SJCRH30 (cell line): Measurements from ENCODE around the gene ZNF469. TPM values are rescaled to one million over a fixed set of nuclear protein-coding genes. Genes with fewer than 3 reads are reported as not detected.

Source experiments
- total RNA-seq: library from RNA; depleted of rRNA; stranded (reverse); fragments of >200 nt; shearing (Covaris generic); gene quantifications from 2 replicates; pipeline ENCODE4 v1.2.3, GENCODE V29; 2014; rRNA removed

The ZNF469 gene
- total RNA-seq, 1 experiment from 2014 or later, result not detected

Other genes starting within 250 kb of the ZNF469 start
- 0.56 and 0.85 TPM in 2 replicates for gene ZFPM1, start 70.3 kb downstream of the ZNF469 start, total RNA-seq
- gene ZC3H18, start 187.4 kb downstream of the ZNF469 start, total RNA-seq, result 19.2 and 21.0 TPM in 2 replicates